OCI-LY7 (cell line): Measurements from ENCODE around the gene SLC25A30. TPM values are rescaled to one million over a fixed set of nuclear protein-coding genes. Genes with fewer than 3 reads are reported as not detected.

ENCODE experiments used
- BruUV-seq: library from RNA; stranded (reverse); fragments of 400-500 nt; replicated peaks from 2 replicates; lab custom pipeline; 2021; lab: Mats Ljungman, UMichigan
- CTCF ChIA-PET: fragments of 300-600 bp; sonication (Branson Sonifier 250); formaldehyde crosslinking; loops from one replicate; lab custom pipeline; 2022; ENCODE audit warnings: antibody characterized with exemption; ENCODE audit not compliant: unreplicated experiment; lab: Charles Lee
- POLR2A ChIA-PET: fragments of 300-600 bp; sonication (Branson Sonifier 250); formaldehyde crosslinking; loops from one replicate; lab custom pipeline; 2022; ENCODE audit warnings: antibody characterized with exemption; lab: Charles Lee
- DNase-seq: peaks from one replicate; pipeline ENCODE4 v3.0.0-alpha.2; 2015; ENCODE audit warnings: low spot score
- H2AFZ ChIP-seq: fragments of 200-600 bp; sonication (generic), shearing (Covaris generic); 2 replicates; pipeline ENCODE4 v1.6.1; 2014; ENCODE audit warnings: mild to moderate bottlenecking, antibody characterized with exemption, low read length, moderate library complexity
- H3K27ac ChIP-seq: fragments of 200-600 bp; sonication (generic); 2 replicates; pipeline ENCODE4 v1.5.1; 2014; ENCODE audit warnings: mixed run types, low read depth, mild to moderate bottlenecking, moderate library complexity, low read length, inconsistent platforms; ENCODE audit not compliant: poor library complexity, severe bottlenecking
- H3K36me3 ChIP-seq: fragments of 200-600 bp; sonication (generic); 2 replicates; pipeline ENCODE4 v1.6.1; 2014; ENCODE audit warnings: mild to moderate bottlenecking, antibody characterized with exemption, low read length, moderate library complexity, mixed read lengths; ENCODE audit not compliant: insufficient read depth
- H3K4me1 ChIP-seq: fragments of 200-600 bp; sonication (generic); 2 replicates; pipeline ENCODE4 v1.5.1; 2014; ENCODE audit warnings: mild to moderate bottlenecking, low read length; ENCODE audit not compliant: insufficient read depth, poor library complexity, severe bottlenecking
- H3K4me2 ChIP-seq: fragments of 200-600 bp; sonication (generic); 2 replicates; pipeline ENCODE4 v1.6.1; 2014; ENCODE audit warnings: mild to moderate bottlenecking, low read length
- H3K4me3 ChIP-seq: fragments of 200-600 bp; sonication (generic); 2 replicates; pipeline ENCODE4 v1.5.1; 2014; ENCODE audit warnings: mild to moderate bottlenecking, low read depth, low read length; ENCODE audit not compliant: poor library complexity, severe bottlenecking
- H3K79me2 ChIP-seq: fragments of 200-600 bp; sonication (generic); 2 replicates; pipeline ENCODE4 v1.6.1; 2016; ENCODE audit warnings: low read depth, mild to moderate bottlenecking, low read length, moderate library complexity, mixed read lengths; ENCODE audit not compliant: insufficient read depth
- H3K9me2 ChIP-seq: fragments of 200-600 bp; sonication (generic); 2 replicates; pipeline ENCODE4 v1.6.1; 2016; ENCODE audit warnings: mild to moderate bottlenecking, low read length, mixed read lengths; ENCODE audit not compliant: insufficient read depth
- H3K9me3 ChIP-seq: fragments of 200-600 bp; sonication (generic); 2 replicates; pipeline ENCODE4 v1.6.1; 2014; ENCODE audit warnings: mild to moderate bottlenecking, mixed run types, low read length, mixed read lengths
- H4K20me1 ChIP-seq: fragments of 200-600 bp; sonication (generic); 2 replicates; pipeline ENCODE4 v1.6.1; 2014; ENCODE audit warnings: mild to moderate bottlenecking, antibody characterized with exemption, low read length, moderate library complexity, mixed read lengths; ENCODE audit not compliant: insufficient read depth
- EZH2phosphoT487 ChIP-seq: fragments of 200-600 bp; sonication (generic); IDR thresholded peaks from 2 replicates; pipeline ENCODE4 v1.6.1; 2018; ENCODE audit warnings: low read depth, borderline replicate concordance, mild to moderate bottlenecking, mixed run types, antibody characterized with exemption, low read length, moderate library complexity, mixed read lengths
- intact Hi-C: fragments of 100-400 bp; cut with micrococcal nuclease; formaldehyde crosslinking; loops from one replicate; pipeline ENCODE4 v1.10.0; 2022; ENCODE audit not compliant: unreplicated experiment
- total RNA-seq, 2 experiments: library from RNA; depleted of rRNA in 1 of 2; stranded (reverse); fragments of >200 nt in 1 of 2; shearing (Covaris generic) in 1 of 2; gene quantifications; 2 replicates each; pipeline ENCODE4 v1.2.3, GENCODE V29; 2014 to 2022
- TF ChIP-seq, protein P1 (sequence below): fragments of 200-600 bp; sonication (generic); conservative IDR thresholded peaks from 2 replicates; pipeline ENCODE4 v1.5.1; 2014; ENCODE audit warnings: mild to moderate bottlenecking, antibody characterized with exemption, low read length, moderate library complexity, mixed read lengths

The SLC25A30 gene
- total RNA-seq, 2 experiments from 2014 or later: 0.78 to 1.5 TPM

DNA sequence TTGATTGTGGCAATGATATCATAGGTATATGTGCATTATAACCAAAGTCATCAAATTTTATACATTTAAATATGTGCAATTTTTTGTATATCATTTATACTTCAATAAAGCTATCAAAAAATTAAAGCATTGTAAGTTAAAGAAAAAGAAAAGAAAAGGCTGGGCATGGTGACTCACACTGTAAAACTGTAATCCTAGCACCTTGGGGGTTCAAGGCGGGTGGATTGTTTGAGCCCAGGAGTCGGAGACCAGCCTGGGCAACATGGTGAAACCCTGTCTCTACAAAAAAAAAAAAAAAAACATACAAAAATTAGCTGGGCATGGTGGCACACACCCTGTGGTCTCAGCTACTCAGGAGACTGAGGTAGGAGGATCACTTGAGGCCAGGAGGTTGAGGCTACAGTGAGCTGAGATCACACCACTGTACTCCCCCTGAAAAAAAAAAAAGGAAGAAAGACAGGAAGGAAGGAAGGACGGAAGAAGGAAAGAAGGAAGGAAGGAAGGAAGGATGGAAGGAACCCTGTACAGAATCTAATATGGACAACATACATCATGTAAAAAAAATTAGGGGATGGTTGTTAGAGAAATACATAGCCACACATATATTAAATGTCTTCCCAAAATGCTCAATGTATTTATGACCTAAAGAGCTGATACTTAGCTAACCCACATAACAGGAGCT, 21.7 kb upstream of the SLC25A30 start:
- intact Hi-C loops: no loop called here
- Histone ChIP-seq H3K9me2 (no peaks in the 10 kb centered on the region), H3K36me3 (no peaks in the 10 kb centered on the region), H3K4me2 (no peak overlapping the region), H3K9me3 (no peaks in the 10 kb centered on the region), H3K4me1 (peaks cover 8% of the 10 kb centered on the region), H3K27ac (no peak overlapping the region), H3K4me3 (no peak overlapping the region), H4K20me1 (no peaks in the 10 kb centered on the region), H3K79me2 (no peaks in the 10 kb centered on the region), H2AFZ (no peak overlapping the region)
- BruUV-seq: no TSS peak
- DNase-seq: no peak
- ChIA-PET POLR2A (interaction anchor here (0.7 to 1.9 kb wide), 4 partner anchors 11 to 105 kb away, joined by 3 to 8 read pairs (median 6); no protein-coding TSS in a partner anchor), CTCF (no interaction called here)
- no peak for TF ChIP-seq EZH2phosphoT487
- TF ChIP-seq, protein P1, sequence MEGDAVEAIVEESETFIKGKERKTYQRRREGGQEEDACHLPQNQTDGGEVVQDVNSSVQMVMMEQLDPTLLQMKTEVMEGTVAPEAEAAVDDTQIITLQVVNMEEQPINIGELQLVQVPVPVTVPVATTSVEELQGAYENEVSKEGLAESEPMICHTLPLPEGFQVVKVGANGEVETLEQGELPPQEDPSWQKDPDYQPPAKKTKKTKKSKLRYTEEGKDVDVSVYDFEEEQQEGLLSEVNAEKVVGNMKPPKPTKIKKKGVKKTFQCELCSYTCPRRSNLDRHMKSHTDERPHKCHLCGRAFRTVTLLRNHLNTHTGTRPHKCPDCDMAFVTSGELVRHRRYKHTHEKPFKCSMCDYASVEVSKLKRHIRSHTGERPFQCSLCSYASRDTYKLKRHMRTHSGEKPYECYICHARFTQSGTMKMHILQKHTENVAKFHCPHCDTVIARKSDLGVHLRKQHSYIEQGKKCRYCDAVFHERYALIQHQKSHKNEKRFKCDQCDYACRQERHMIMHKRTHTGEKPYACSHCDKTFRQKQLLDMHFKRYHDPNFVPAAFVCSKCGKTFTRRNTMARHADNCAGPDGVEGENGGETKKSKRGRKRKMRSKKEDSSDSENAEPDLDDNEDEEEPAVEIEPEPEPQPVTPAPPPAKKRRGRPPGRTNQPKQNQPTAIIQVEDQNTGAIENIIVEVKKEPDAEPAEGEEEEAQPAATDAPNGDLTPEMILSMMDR: no peak

DNA sequence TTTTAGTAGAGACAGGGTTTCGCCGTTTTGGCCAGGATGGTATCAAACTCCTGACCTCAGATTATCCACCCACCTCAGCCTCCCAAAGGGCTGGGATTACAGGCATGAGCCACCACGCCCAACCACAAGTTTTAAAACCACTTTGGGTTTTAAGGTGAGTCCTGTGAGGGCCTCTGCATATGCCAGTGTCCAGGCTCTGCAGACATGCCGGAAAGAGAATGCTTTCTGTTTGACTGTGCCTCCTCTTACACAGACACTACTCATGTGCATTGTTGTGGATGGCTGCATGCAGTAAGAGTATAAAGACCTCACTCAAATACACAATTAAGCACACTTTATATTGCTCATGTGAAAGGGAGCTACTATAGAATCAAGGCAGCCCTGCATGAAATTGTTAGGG, 20.8 kb upstream of the SLC25A30 start:
- H3K9me2 ChIP-seq: no peaks in the 10 kb centered on the region
- intact Hi-C loops: no loop called here
- no peaks in the 10 kb centered on the region for H4K20me1 ChIP-seq
- BruUV-seq: no TSS peak
- H3K4me2 ChIP-seq: no peak overlapping the region
- TF ChIP-seq, protein P1: no peak
- TF ChIP-seq EZH2phosphoT487: no peak
- no peak overlapping the region for H2AFZ ChIP-seq
- no peaks in the 10 kb centered on the region for H3K9me3 ChIP-seq
- ChIA-PET POLR2A (interaction anchor here (0.6 to 1.9 kb wide), 2 partner anchors 10 to 12 kb away, joined by 3 to 8 read pairs; no protein-coding TSS in a partner anchor), CTCF (no interaction called here)
- no peak for DNase-seq
- no peak overlapping the region for H3K27ac ChIP-seq
- H3K4me3 ChIP-seq: no peak overlapping the region
- H3K36me3 ChIP-seq: no peaks in the 10 kb centered on the region
- H3K79me2 ChIP-seq: no peaks in the 10 kb centered on the region
- peaks cover 8% of the 10 kb centered on the region for H3K4me1 ChIP-seq

DNA sequence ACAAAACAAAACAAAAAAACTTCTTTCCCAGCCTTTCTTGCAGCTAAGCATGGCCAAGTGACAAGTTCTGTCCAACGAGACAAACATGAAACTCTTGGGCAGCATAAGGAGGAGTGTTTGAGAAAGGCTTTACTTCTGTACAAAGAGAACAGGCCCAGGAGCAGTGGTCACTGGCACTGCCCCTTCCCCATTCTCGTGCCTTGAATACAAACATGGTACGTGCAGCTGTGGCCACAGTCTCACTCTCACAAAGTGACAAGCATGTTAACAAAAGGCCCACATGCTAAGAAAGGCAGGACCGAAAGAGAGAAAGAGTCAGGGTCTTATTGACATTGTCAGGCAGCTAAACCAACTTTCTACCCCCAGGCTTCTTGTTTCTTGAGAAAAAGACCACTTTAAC, 19.8 kb upstream of the SLC25A30 start:
- H3K9me2 ChIP-seq: no peaks in the 10 kb centered on the region
- ChIA-PET CTCF (no interaction called here), POLR2A (interaction anchor here (0.6 kb wide), 1 partner anchor 887 kb away, joined by 4 read pairs; no protein-coding TSS in a partner anchor)
- no peak for TF ChIP-seq EZH2phosphoT487
- TF ChIP-seq, protein P1: no peak
- DNase-seq: no peak
- H3K79me2 ChIP-seq: no peaks in the 10 kb centered on the region
- intact Hi-C loops: no loop called here
- no peaks in the 10 kb centered on the region for H3K9me3 ChIP-seq
- no peak overlapping the region for H3K4me3 ChIP-seq
- no peak overlapping the region for H3K27ac ChIP-seq
- no TSS peak for BruUV-seq
- H2AFZ ChIP-seq: no peak overlapping the region
- no peak overlapping the region for H3K4me2 ChIP-seq
- H4K20me1 ChIP-seq: no peaks in the 10 kb centered on the region
- H3K36me3 ChIP-seq: no peaks in the 10 kb centered on the region
- H3K4me1 ChIP-seq: peaks cover 8% of the 10 kb centered on the region
